BLaER1 (cell line): ENCODE results near the gene CGB5.

Experiments
- H3K27ac ChIP-seq: shearing (Covaris generic); formaldehyde crosslinking; 2 replicates; pipeline ENCODE4 v1.8.1; 2022
- H3K27me3 ChIP-seq: shearing (Covaris generic); formaldehyde crosslinking; 2 replicates; pipeline ENCODE4 v1.8.1; 2022
- H3K36me3 ChIP-seq: shearing (Covaris generic); formaldehyde crosslinking; 2 replicates; pipeline ENCODE4 v1.8.1; 2022
- H3K4me1 ChIP-seq: shearing (Covaris generic); formaldehyde crosslinking; 2 replicates; pipeline ENCODE4 v1.8.1; 2022
- H3K4me2 ChIP-seq: shearing (Covaris generic); formaldehyde crosslinking; 2 replicates; pipeline ENCODE4 v1.8.1; 2022
- H3K4me3 ChIP-seq: shearing (Covaris generic); formaldehyde crosslinking; 2 replicates; pipeline ENCODE4 v1.8.1; 2022
- H3K9ac ChIP-seq: shearing (Covaris generic); formaldehyde crosslinking; 2 replicates; pipeline ENCODE4 v1.8.1; 2022
- H3K9me3 ChIP-seq: shearing (Covaris generic); formaldehyde crosslinking; 2 replicates; pipeline ENCODE4 v1.8.1; 2022
- H4K20me1 ChIP-seq: shearing (Covaris generic); formaldehyde crosslinking; 2 replicates; pipeline ENCODE4 v1.8.1; 2022
- Cebpa-rat ChIP-seq: shearing (Covaris generic); IDR thresholded peaks from 2 replicates; pipeline ENCODE4 v1.8.1; 2022

CGB5 gene

GRCh38 chr19:49061000-49061399, 17.4 kb downstream of the CGB5 start:
- Histone ChIP-seq H4K20me1 (peaks cover 7% of the 10 kb centered on the region; the same call in 1 of the 2 replicates), H3K4me1 (peaks cover 28% of the 10 kb centered on the region), H3K9me3 (no peaks in the 10 kb centered on the region), H3K9ac (no peak overlapping the region), H3K4me3 (no peak overlapping the region), H3K36me3 (no peaks in the 10 kb centered on the region), H3K4me2 (no peak overlapping the region), H3K27me3 (peaks cover 100% of the 10 kb centered on the region), H3K27ac (no peak overlapping the region)
- no peak for TF ChIP-seq Cebpa-rat

GRCh38 chr19:49061445-49061844, 17.8 kb downstream of the CGB5 start:
- Histone ChIP-seq H3K4me2 (no peak overlapping the region), H3K9me3 (no peaks in the 10 kb centered on the region), H3K4me1 (peaks cover 24% of the 10 kb centered on the region), H3K27ac (no peak overlapping the region), H3K27me3 (peaks cover 100% of the 10 kb centered on the region), H3K36me3 (no peaks in the 10 kb centered on the region), H3K4me3 (no peak overlapping the region), H3K9ac (no peak overlapping the region), H4K20me1 (peaks cover 2% of the 10 kb centered on the region; the same call in 1 of the 2 replicates)
- TF ChIP-seq Cebpa-rat: no peak

GRCh38 chr19:49064029-49064629, 20.5 kb downstream of the CGB5 start:
- Histone ChIP-seq H3K4me3 (no peak overlapping the region), H3K4me1 (peaks cover 8% of the 10 kb centered on the region), H3K4me2 (peak overlapping the region; percentile 50), H3K27ac (no peak overlapping the region), H3K36me3 (no peaks in the 10 kb centered on the region), H3K27me3 (peaks cover 98% of the 10 kb centered on the region), H3K9me3 (no peaks in the 10 kb centered on the region), H3K9ac (no peak overlapping the region), H4K20me1 (no peaks in the 10 kb centered on the region)
- no peak for TF ChIP-seq Cebpa-rat

DNA sequence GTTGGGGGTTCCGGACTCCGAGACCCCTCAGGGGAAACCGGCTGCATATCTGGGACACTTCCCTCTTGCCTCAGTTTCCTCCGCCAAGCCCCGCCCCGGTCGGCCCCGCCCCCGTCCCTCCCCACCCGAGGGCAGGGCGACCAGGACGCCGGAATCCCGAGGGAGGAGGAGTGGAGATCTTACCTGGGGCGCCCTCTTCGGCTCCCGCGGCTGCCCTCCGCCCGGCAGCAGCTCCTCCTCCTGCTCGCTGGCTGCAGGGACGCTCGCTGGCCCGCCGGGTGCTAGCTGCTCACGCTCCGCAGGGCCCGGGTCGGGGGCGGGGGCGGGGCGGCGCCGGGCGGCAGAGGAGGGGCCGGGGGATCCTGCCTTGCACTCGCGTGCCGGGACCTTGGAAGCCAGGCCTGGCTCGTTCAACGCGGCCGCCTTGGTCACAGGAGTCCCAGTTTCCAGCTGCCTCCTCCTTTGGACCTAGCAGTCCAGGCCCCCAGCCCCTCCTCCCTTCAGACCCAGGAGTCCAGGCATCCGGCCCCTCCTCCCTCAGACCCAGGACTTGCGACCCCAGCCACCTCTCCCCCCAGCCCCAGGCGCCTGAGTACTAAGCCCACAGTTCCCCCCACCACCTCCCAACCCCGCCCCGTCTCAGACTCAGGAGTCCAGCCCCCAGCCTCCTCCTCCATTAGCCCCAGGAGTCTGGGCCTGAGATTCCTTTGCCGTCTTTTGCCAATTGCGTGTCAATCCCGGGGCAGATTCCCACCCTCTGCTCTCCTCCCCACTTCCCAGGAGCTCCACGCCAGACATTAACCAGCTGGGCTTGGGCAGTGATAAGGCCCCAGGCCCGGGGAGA, 21.3 kb downstream of the CGB5 start, which contains the start of gene NTF4:
Gene NTF4 (minus strand): TSS at position 51 of the 844 bp plus-strand sequence. CDS start 2,821 bp downstream, outside the sequence.
- Histone ChIP-seq H3K27me3 (peaks cover 90% of the 10 kb centered on the region), H3K9me3 (no peaks in the 10 kb centered on the region), H3K4me3 (no peak within 1 kb of the TSS)

GRCh38 chr19:49065905-49066512, 22.4 kb downstream of the CGB5 start:
- Histone ChIP-seq H3K9me3 (no peaks in the 10 kb centered on the region; the same call in 1 of the 2 replicates), H3K4me1 (0 out of 2 replicates have a peak, but pooled peaks cover 4% of the 10 kb centered on the region), H3K4me3 (no peak overlapping the region), H3K27me3 (peaks cover 80% of the 10 kb centered on the region), H3K9ac (no peak overlapping the region), H3K36me3 (no peaks in the 10 kb centered on the region), H3K4me2 (no peak overlapping the region), H4K20me1 (no peaks in the 10 kb centered on the region), H3K27ac (no peak overlapping the region)
- no peak for TF ChIP-seq Cebpa-rat

More for the DNA sequence above, 21.3 kb downstream of the CGB5 start, which contains the start of gene NTF4:
- Histone ChIP-seq H3K36me3 (no peaks in the 10 kb centered on the region), H4K20me1 (no peaks in the 10 kb centered on the region), H3K4me2 (peak within 1 kb of the TSS; percentile 50), H3K9ac (no peak within 1 kb of the TSS), H3K27ac (no peak within 1 kb of the TSS), H3K4me1 (0 out of 2 replicates have a peak, but pooled peaks cover 4% of the 10 kb centered on the region)
- no peak for TF ChIP-seq Cebpa-rat

DNA sequence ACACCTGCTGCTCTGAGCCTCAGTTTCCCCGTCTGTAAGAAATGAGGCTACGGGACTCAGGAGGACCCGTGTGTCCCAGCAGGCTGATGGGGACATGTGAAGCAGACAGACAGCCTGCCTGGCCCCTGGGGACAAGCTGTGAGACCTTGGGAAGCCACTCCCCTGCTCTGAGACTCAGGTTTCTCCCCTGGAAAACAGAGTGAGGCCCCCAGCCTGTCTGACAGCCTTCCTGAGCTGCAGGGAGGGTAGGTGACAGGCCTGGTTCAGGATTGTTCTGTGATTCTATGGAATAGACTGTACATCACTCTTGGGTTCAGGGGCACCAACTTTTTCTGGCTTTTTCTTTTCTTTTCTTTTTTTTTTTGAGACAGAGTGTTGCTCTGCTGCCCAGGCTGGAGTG, 23.9 kb downstream of the CGB5 start:
- no peaks in the 10 kb centered on the region; the same call in 1 of the 2 replicates for H3K9me3 ChIP-seq
- 0 out of 2 replicates have a peak, but pooled peaks cover 4% of the 10 kb centered on the region for H3K4me1 ChIP-seq
- peaks cover 65% of the 10 kb centered on the region for H3K27me3 ChIP-seq
- no peak overlapping the region for H3K9ac ChIP-seq
- H3K27ac ChIP-seq: no peak overlapping the region
- H3K4me2 ChIP-seq: no peak overlapping the region
- no peaks in the 10 kb centered on the region for H4K20me1 ChIP-seq
- H3K4me3 ChIP-seq: no peak overlapping the region
- TF ChIP-seq Cebpa-rat: no peak
- H3K36me3 ChIP-seq: no peaks in the 10 kb centered on the region

GRCh38 chr19:49069026-49069425, 25.4 kb downstream of the CGB5 start:
- no peak for TF ChIP-seq Cebpa-rat
- peaks cover 54% of the 10 kb centered on the region for H3K27me3 ChIP-seq

GRCh38 chr19:49070416-49070815, 26.8 kb downstream of the CGB5 start:
- Histone ChIP-seq H3K27me3 (peaks cover 40% of the 10 kb centered on the region), H3K27ac (no peak overlapping the region), H3K36me3 (no peaks in the 10 kb centered on the region), H3K4me3 (no peak overlapping the region), H4K20me1 (no peaks in the 10 kb centered on the region), H3K4me2 (no peak overlapping the region), H3K4me1 (peaks cover 10% of the 10 kb centered on the region; the same call in 1 of the 2 replicates), H3K9ac (no peak overlapping the region), H3K9me3 (no peaks in the 10 kb centered on the region; the same call in 1 of the 2 replicates)
- no peak for TF ChIP-seq Cebpa-rat

More at GRCh38 chr19:49069026-49069425, 25.4 kb downstream of the CGB5 start:
- Histone ChIP-seq H3K4me2 (no peak overlapping the region), H3K36me3 (no peaks in the 10 kb centered on the region), H3K9ac (no peak overlapping the region), H3K4me1 (peaks cover 6% of the 10 kb centered on the region; the same call in 1 of the 2 replicates), H3K27ac (no peak overlapping the region), H3K9me3 (no peaks in the 10 kb centered on the region; the same call in 1 of the 2 replicates), H4K20me1 (no peaks in the 10 kb centered on the region), H3K4me3 (no peak overlapping the region)

DNA sequence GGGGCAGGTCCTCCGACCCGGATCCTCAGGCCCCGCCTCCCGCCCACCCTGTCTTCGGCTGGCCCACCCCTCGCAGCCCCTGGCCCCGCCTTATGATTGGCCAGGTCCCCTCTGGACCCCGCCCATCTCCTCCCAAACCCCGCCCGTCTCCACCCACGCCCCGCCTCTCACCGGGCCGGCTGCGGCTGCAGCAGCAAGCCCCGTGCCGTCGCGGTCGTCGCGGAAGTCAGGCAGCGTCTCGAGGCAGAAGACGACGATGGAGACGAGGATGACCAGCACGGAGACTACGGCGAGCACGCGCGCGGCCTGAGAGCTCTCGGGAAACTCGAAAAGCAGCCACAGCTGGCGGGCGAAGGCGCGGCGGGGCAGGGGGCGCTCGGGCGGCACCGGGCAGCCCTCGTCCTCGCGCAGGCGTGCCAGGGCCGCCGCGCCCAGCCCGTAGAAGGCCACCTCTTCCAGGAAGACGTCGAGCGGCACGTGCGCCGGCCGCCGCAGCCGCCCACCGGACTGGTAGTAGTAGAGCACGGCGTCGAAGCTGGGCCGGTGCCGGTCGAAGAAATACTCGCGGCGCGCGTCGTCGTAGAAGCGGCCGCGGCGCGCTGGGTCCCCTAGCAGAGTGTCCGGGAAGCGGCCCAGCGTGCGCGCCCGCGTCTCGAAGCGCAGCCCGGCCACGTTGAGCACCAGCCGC, 28.4 kb downstream of the CGB5 start:
- H3K36me3 ChIP-seq: no peaks in the 10 kb centered on the region
- peaks cover 10% of the 10 kb centered on the region; the same call in 1 of the 2 replicates for H3K4me1 ChIP-seq
- H3K4me3 ChIP-seq: no peak overlapping the region
- no peaks in the 10 kb centered on the region; the same call in 1 of the 2 replicates for H3K9me3 ChIP-seq
- no peak overlapping the region for H3K9ac ChIP-seq
- no peaks in the 10 kb centered on the region for H4K20me1 ChIP-seq
- no peak overlapping the region for H3K27ac ChIP-seq
- TF ChIP-seq Cebpa-rat: no peak
- H3K27me3 ChIP-seq: peaks cover 24% of the 10 kb centered on the region
- H3K4me2 ChIP-seq: no peak overlapping the region
